ENCODE measurements around the gene TDRD1.

TDRD1 gene

DNA sequence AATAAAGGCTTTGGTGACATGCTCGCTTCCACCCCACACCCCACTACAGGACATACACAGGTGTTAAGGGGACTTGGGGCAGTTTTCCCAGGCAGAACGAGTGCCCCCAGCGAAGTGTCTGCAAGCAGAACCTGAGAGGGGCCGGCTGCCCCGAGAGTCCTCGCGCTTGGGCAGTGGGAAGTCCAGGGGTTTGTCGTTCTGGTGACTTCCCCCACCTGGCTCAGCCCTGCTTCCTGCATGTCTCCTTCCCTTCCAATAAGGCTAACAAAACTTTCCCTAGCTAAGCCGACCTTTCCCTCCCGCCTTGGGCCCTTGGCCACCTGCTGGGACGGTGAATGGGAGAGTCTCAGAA lies 60.8 kb downstream of the TDRD1 start:
- no peak for DNase-seq

DNA sequence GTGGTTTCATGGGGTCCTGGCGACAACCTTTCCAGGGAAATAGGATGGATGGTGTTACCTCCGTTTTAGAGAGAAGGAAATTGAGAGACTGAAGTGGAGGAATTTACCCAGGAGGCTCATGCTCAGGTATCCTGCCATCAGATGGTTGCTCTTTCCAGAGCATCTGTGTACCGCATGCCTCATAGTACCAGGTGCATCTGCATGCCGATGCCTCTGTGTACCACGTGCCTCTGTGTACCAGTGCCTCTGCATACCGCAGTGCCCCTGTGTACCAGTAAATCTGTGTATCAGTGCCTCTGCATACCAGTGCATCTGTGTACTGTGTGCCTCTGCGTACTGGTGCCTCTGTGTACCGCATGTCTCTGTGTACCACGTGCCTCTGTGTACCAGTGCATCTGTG lies 63.1 kb downstream of the TDRD1 start:
- no peak for DNase-seq

DNA sequence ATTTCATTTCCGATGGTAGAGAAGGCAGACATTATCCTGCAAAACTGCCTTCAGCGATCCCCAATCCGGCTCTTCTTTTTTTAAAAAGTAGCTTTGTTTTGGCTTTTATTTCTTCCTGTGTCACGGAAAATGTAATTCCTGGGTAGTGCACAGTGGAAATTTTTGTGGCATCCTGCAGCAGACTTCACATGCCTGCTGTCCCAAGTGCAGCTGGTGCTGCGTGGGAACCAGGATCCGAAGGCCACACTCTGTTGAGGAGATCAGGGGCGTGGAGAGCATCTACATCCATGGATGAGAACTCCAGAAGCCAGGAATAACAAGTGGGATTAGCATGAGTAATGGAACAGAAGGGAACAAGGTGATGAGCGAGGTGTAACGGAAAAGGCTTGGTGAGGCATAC lies 64.5 kb downstream of the TDRD1 start:
- no peak for DNase-seq

DNA sequence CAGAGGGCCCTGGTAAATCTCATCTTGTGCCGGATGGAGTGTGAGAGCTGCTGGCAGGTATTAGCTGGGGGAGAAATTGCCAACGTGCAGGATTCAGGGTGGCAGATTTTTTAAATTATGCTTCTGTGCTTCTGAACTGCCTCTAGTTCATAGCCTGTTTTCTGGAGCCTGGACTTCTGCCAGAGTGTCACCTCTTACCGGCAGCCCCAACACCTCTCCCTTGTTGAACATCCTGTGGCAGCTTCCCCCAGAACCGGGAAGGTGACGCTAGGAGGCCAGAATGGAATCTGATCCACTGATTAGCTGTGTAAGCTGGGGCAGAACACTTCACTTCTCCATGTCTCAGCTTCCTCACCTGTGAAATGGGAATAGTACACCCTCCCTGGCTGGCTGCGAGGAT lies 65.0 kb downstream of the TDRD1 start:
- DNase-seq, result no peak

DNA sequence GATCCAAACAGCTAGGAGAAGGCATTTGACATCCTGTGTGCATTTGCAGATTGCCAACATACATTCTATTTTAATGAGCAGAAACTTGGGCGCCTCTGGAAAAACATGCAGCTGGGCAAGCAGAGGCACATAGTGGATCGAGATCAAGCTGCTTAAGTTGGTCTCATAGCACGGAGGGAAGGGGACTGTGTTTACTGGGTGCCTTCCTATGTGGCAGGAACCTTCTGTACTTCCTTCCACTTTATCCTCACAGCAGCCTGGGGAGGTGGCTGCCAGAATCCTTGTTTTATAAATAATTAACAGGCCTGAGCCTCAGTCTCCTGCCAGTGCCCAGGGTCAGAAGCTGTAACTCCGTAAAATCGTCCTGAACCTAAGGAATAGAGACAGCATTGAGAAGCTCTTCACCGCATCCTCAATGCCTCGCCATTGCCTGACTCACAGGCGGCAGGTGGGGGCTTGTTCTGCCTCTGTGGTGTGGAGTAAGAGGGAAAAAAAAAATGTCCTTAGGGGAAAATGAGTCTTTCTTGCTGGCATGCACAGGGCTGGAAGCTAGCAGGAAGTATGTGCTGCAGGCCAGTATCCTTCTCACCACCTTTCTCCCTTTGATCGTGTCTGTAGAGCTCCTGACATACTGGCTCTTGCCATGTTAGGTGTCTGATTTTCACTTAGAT lies 66.1 kb downstream of the TDRD1 start:
- DNase-seq, result no peak

DNA sequence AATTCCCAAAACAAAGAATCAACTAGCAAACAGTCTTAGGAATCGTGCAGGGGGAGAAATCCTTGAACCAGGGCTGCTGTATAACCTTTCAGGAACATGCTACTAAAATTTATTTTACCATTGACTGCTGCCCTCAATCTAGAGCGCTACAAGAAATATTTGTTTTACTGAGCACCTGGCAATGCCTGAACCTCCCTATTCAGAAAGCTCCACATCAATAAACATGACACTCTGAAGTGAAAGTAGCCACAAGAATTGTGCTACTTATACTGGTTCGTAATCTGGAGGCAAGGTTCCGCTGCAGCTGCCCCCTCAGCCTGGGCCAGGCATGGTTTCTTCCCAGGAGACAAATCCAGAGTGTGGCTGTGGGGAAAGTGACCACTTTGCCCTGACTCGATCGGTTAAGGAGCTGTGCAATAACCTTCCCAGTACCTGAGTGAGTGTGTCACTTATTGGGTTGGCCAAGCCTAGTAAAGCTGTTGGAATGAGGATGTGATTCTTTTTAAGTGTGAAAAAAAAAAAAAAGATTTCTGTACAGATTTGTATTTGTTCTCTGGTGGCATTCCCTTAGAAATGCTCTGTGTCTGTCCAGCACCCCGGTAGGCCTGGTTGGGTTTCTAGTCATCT lies 67.6 kb downstream of the TDRD1 start:
- no peak for DNase-seq

DNA sequence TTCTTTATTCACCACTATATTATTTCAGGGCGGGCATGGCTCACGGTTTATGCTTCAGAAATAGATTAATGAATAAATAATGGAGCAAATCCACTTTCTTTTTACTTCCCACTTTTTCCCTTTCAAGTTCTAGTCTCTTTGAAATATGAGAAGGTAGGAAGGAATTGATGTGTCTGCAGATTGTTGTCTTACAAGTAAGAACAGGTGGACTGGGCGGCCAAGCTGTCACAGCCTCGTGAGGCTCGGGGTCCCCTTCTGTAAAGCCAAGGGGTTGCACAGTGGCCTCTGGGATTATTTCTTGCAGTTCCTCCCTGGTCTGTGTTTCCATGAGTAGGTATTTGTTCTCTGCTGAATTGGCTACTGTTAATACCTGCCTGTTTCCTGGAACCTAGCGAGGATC lies 71.1 kb downstream of the TDRD1 start:
- DNase-seq, result no peak

DNA sequence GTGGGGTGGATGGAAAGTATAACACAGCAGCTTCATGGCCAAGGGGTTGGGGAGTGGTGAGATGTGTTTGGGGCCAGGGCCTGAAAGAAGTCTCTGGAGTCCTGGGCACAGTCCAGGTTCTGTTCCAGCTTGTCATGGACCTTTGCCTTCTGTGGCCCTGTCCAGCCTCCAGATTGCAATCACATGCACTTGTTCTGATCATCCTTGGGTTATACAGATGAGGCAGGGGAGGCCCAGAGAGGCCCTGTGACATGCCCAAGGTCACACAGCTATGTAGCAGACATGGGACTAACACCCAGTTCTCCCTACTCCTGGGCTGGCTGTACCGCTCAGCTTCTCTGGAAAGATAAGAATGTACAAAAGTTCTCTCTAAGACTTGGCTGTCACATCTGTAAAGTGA lies 71.6 kb downstream of the TDRD1 start:
- DNase-seq, result no peak

DNA sequence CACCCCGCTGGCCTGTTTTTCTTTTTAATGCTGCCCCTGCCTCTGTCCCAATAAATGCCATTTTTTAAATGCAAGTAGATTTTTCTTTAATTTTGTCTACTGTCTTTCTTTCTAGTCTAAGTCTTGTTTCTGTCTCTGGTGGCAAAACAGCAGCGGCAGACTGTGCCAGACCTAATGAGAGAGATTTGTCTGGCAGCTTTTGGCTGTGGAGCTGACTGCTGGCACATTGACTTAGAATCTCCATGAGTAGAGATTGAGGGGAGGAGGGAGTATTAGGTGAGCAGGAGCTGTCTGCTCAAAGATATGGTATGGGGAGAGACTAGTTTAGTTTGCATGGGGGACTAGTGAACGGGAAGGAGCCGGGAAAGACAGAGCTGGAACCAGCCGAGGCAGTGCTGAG lies 72.9 kb downstream of the TDRD1 start:
- DNase-seq, result no peak

DNA sequence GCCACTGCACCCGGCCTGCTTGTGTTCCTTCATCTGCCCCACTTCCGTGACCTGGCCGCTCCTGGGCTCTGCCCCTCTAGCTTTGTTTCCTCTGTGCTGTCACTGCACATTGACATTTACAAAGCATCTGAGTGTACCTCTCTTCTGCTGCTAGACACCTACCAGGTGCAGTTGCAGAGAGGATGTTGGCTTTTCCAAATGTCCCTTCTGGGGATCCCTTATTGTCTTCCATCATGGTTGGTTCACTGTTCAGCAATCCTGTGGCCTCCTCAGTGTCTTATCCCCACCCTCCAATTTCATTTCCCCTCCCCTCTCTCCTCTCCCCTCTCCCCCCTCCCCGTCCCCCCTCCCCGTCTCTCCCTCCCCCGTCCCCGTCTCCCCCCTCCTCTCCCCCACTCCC lies 73.7 kb downstream of the TDRD1 start:
- no peak for DNase-seq

DNA sequence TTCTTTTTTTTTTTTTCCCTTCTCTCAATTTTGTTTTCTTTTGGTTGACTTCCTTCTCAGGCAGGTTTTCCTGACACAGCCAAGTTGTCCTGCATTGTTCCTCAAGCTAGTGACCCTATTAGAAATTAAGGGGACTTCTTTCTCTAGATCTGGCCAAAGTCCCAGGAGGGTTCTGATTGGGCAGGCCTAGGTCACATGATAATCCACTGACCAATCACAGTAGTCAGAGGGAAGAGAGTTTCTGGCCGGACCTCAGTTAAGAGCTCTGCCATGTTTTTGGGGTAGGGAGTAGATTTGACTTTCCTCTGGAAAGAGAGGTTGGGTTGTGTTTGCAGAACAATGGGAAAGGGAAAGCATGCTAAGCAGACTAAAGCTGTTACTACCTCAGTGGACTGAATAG lies 76.1 kb downstream of the TDRD1 start:
- no peak for DNase-seq

DNA sequence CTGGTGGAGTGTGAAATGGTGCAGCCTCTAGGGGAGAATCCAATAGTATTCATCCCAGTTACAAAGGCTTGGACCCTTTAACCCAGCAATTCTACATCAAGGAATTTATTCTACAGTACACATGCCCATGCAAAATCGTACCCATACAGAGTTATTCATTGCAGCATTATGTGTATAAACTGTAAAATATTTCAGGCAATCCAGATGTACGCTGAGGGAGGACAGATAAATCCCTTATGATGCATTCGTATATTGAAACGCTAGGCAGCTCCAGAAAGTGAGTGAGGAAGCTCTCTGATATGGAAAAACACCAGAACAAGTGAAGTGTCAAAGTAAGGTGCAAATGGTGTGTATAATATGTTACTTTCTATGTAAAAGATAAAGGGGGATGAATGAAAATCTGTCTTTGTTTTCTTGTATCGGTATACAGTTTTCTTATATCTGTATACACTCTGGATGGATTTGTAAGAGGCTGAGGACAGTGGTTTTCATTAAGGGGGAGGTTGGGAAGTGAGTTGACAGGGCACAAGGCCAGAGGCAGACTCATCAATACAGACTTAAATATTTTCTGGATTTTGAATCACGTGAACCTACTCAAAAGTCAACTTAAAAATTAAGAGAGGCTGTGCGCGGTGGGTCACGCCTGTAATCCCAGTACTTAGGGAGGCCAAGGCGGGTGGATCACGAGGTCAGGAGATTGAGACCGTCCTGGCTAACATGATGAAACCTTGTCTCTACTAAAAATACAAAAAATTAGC lies 77.0 kb downstream of the TDRD1 start:
- DNase-seq, result no peak

DNA sequence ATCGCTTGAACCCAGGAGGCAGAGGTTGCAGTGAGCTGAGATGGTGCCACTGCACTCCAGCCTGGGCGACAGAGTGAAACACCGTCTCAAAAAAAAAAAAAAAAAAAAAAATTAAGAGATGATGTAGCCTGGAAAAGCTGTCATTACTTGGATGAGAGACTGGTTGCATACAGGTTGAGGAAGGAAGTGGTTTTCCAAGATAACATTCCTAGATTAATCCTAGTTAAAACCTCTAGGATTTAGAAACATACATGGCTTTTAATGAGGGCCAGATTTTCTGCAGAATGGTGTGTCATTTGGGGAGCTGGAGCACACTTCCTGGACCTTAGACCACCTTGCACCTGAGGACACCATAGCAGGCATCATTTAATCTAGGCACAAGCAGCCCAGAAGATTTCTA lies 77.7 kb downstream of the TDRD1 start:
- no peak for DNase-seq

DNA sequence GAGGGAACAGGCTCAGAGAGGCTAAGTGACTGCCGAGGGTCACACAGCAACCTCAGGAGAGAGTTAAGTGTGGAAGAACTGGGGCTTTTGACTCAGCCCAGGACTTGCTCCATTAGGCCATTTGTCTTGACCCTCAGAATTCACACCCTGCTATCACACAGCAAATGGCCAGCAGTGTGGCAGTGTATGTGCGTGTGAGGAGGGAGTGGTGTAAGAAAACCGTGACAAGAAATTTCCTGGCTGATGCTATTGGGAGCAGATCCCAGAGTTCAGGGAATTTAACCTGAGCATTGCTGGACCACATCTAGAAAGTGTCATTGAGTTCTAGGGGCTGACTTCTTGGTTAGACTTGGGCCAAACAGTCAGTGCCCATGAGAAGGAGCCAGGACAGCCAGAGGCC lies 78.3 kb downstream of the TDRD1 start:
- no peak for DNase-seq

DNA sequence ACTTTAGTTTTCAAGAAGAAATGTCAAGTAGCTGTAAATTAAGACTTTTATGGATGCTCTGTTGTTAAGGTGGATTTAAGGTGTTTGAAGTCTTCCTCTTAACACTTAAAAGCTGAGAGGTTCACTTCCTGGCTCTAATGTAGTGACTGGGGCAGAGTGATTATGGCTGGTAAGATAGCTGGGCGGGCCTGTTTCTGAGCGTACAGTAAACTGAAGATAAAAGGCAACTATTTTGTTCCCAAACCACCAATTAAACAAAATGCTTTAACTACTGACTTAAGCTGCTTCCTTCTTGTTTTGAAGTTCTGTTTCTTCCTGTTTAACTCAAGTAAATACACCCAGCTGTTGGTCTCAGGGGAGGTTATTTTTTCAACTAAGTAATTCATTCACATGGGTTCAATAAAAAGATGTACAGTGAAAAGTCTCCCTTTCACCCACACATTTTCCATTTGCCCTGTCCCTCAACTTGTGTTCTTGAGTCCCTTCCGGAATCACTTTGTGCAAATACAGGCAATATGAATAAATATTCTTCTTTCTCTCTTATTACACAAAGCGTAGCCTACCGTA lies 79.2 kb downstream of the TDRD1 start:
- no peak for DNase-seq

DNA sequence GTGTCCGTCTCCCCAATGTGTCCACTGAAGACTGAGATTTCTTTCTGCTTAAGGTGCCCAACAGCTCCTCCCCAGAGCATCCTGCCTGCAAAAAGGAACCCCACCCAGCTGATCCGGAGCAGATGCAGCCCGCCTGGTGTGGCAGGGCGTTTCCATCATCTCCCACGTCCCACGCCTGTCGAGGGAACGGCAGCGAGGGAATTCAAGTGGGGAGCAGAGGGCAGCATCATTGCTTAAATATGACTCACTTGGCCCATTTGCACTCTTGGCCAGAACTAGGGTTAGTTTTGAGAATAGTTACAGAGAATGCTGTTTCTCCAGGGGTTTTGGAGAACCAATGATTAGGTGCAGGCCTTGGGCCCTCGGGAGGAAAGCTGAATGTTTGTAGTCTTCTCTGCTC lies 80.7 kb downstream of the TDRD1 start:
- no peak for DNase-seq

DNA sequence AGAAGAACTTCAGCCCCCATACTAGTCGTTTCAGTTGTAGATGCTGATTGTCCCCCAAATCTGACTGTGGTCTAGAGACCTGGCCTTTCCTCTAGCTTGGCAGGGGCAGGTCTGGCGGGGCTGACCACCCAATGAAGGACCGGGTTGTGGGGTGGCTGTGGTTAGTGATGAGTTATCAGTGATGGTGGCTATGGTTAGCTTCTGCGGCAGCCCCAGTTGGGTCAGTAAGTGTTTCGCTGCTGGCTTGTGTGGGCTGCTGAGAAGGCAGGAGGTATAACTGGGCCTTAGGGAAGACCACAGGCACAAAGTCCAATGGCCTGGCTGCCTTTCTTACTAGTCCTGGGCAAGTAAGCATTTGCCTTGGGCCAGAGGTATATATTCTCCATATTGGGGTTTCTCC lies 81.2 kb downstream of the TDRD1 start:
- no peak for DNase-seq

DNA sequence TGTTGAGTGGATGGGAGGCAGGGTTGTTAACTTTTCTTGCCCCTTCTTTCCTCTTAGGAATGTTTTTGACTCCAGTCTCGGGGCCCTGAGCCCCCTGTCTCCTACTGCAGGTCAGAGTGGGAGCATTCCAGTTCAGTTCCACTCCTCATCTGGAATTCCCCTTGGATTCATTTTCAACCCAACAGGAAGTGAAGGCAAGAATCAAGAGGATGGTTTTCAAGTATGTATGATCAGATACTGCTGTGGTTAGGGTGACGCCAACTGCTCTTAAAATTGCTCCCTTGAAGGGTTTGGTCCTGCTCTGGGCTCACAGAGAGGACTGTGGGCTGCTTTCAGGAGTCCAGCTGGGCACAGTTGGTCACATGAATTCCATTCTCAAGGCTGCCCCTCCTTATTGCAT lies 81.9 kb downstream of the TDRD1 start:
- no peak for DNase-seq

DNA sequence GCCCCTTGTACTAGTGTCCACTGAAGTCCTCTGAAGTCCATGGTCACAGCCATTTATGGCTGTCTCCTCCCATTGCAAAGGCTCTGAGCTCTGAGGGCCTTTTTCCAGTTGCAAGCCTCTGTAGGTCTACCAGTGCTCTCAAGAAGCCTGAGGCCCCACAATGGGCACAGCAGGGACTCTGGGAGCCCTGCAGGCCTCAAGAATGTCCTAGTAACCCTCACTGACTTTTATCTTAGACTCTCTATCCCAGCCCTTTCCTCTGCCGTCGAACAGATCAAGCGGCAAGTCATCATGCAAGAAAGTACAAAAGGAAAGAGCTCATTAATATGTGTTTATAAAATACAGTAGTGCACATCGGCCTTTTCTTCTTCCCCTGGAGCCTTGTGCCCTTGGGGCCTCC lies 83.3 kb downstream of the TDRD1 start:
- no peak for DNase-seq

DNA sequence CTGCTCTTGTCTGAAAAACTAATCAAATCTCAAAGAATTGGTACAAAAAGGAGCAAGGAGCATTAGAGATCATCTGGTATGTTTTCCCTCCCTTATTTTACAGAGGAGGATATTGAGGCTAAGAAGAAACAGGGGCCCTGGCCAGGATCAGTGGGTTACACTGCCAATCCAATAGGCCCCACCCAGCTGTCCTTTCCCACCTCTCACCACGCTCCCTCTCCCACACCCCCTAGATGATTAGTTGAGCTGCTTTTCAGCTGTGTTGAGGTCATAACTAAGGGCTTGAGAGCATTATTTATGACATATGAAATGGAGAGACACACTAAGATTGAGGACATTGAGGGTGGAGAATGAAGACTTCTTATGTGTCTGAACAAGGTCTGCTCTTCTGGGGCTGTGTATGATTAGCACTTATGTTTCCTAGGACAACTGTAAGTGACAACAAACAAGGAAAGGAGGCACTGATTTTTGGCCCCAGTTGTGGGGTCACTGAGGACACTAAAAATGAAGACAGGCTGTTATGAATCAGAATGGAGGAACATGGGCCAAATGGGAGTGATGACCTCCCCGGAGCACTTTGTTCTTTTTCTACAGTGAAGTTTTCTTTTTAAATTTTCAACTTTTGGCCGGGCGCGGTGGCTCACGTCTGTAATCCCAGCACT lies 86.4 kb downstream of the TDRD1 start:
- no peak for DNase-seq

DNA sequence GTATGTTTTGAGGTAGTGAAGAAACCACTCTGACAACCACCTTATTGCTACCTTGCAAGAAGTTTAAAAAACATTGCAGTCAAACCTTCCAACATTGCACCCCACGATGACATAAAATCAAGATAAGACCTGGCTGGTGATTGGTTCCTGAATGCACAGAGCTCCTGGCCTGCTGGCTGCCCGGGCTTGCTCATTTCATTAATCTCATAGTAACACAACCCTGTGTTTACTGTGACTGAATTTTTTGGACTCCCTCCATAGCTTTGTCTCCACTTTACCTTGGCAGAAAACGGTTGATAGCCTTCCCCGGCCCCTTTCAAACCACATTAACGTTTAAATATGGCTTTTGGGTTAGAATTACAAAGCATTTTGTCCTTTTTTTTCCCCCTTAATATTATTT lies 87.4 kb downstream of the TDRD1 start:
- DNase-seq, result no peak

DNA sequence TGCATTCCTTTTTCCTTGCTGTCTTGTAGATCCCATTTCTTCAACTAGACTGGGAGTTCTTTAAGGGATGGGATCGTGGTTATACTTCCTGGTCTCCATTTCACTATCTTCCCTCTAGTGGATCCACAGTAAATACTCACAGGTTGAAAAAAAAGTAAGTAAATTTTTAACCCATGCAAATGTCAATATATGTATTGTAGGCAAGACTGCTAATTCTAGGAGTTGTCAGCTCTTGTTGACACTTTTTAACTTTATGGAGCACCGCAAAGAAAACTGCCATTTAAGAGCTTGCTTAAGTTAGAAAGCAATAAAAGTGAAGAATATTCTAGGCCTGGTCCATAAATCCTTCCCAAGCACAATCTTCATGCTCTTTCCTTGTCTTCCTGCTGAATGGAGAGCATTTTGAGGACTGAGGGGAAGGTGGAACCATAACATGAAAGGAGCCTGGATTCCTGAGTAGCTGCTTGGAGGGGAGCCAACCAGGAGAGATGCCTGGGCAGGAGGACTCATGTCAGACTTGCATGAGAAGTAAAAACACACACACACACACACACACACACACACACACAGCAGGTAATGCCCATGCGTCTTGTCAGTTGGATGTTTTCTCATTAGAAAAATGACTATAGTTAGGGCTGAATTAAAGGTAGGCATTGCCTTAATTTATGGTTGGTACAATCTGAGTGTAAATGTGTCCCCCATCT lies 92.1 kb downstream of the TDRD1 start:
- DNase-seq, result no peak

DNA sequence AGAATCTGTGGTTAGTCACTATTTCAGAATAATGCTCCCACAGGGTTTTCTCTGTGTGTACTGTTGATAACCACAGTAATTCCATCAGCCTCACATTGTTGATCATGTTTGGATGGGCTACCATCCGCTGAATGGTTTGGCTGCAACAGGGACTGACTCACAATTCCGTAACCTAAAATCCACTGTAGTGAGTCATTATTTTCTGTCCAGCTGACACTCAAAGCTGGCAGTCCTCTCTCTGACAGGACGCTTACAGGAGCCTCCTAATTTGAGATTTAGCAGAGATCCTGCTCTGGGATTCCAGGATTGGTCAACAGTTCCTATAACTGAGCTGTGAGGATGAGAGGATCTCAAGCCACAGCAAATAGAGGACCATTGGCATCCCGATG lies 92.6 kb downstream of the TDRD1 start:
- DNase-seq, result no peak
